ENCODE results near the gene PCYT1B. TPM values are rescaled to one million over a fixed set of nuclear protein-coding genes. Genes with fewer than 3 reads are reported as not detected.

Gene PCYT1B
- total RNA-seq, 1 experiment from 2014 or later = 24.7 TPM

GRCh38 chrX:24661292-24661691 is 14.1 kb upstream of the PCYT1B start:
- ChIA-PET CTCF (no interaction called here), POLR2A (no interaction called here)
- Mint-ChIP-seq H3K27ac (ENCODE audit: unreplicated experiment) (no peak overlapping the region), H3K27me3 (ENCODE audit: insufficient read depth, unreplicated experiment) (no peaks in the 10 kb centered on the region), H3K36me3 (ENCODE audit: insufficient read depth, unreplicated experiment) (no peaks in the 10 kb centered on the region), H3K4me3 (ENCODE audit: unreplicated experiment) (no peak overlapping the region), H3K9me3 (ENCODE audit: unreplicated experiment) (no peaks in the 10 kb centered on the region), H3K4me1 (ENCODE audit: low read depth, unreplicated experiment) (peaks cover 6% of the 10 kb centered on the region)
- Histone ChIP-seq H3K4me3 (ENCODE audit: low read depth, low read length) (no peak overlapping the region), H3K36me3 (ENCODE audit: control insufficient read depth, insufficient read depth, low read length) (no peaks in the 10 kb centered on the region), H3K27me3 (replicated peaks; ENCODE audit: control insufficient read depth, insufficient read depth, low read length) (no peaks in the 10 kb centered on the region), H3K4me1 (peaks cover 25% of the 10 kb centered on the region; the same call in 1 of the 2 replicates), H3K9me3 (no peaks in the 10 kb centered on the region)
- intact Hi-C loops (cut with micrococcal nuclease; ENCODE audit: unreplicated experiment) = no loop called here
- no peak for DNase-seq
- no peak for TF ChIP-seq CTCF (IDR thresholded peaks at IDR 0.05; ENCODE audit: insufficient read depth in 1 of 2, low read depth in 1 of 2, low read length in 1 of 2, severe bottlenecking in 1 of 2, unreplicated experiment in 1 of 2)
- no TSS peak for BruUV-seq (replicated peaks)

DNA sequence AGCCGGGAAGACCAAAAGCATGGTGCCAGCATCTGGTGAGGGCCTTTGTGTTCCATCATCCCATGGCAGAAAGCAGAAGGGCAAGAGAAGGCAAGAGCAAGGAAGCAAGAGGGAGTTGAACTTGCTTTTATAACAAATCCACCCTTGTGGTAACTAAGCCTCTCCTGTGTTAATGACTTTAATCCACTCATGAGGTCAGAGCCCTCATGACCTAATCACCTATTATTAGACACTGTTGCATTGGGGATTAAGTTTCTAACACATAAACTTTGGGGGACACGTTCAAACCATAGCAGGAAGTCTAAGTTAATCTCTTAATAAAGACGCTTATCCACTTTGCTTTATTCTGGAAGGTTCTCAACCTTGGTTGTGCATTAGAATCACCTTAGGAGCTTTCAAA is 12.5 kb upstream of the PCYT1B start:
- Mint-ChIP-seq H3K4me3 (ENCODE audit: unreplicated experiment) (no peak overlapping the region), H3K9me3 (ENCODE audit: unreplicated experiment) (no peaks in the 10 kb centered on the region), H3K4me1 (ENCODE audit: low read depth, unreplicated experiment) (peaks cover 6% of the 10 kb centered on the region), H3K27ac (ENCODE audit: unreplicated experiment) (no peak overlapping the region), H3K36me3 (ENCODE audit: insufficient read depth, unreplicated experiment) (no peaks in the 10 kb centered on the region), H3K27me3 (ENCODE audit: insufficient read depth, unreplicated experiment) (no peaks in the 10 kb centered on the region)
- intact Hi-C loops (cut with micrococcal nuclease; ENCODE audit: unreplicated experiment) = no loop called here
- no peaks in the 10 kb centered on the region for H3K27me3 ChIP-seq (replicated peaks; ENCODE audit: control insufficient read depth, insufficient read depth, low read length)
- no peak overlapping the region for H3K4me3 ChIP-seq (ENCODE audit: low read depth, low read length)
- no peaks in the 10 kb centered on the region for H3K36me3 ChIP-seq (ENCODE audit: control insufficient read depth, insufficient read depth, low read length)
- ChIA-PET CTCF (no interaction called here), POLR2A (no interaction called here)
- BruUV-seq (replicated peaks) = no TSS peak
- H3K4me1 ChIP-seq = peaks cover 25% of the 10 kb centered on the region; the same call in 1 of the 2 replicates
- H3K9me3 ChIP-seq = no peaks in the 10 kb centered on the region
- TF ChIP-seq CTCF (IDR thresholded peaks at IDR 0.05; ENCODE audit: insufficient read depth in 1 of 2, low read depth in 1 of 2, low read length in 1 of 2, severe bottlenecking in 1 of 2, unreplicated experiment in 1 of 2) = no peak
- no peak for DNase-seq

DNA sequence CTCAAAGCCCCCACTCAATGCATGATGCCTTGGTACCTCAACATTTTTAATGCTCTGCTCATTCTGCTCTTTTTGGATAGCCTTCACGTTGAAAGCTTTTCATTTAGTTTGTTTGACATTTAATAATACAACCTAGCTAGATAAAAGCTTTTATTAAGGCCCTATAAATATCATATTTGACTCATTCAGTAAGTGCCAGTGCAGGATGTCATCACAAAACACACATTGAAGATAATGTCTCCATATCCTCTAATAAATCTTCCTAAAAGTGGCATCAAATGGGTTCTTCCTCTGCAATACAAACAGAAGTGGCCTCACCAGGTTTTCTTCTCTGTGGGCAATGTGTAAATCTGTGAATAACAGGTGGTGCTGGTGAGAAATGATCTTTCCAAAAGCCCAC is 12.0 kb upstream of the PCYT1B start:
- Histone ChIP-seq H3K4me1 (peaks cover 25% of the 10 kb centered on the region; the same call in 1 of the 2 replicates), H3K9me3 (no peaks in the 10 kb centered on the region), H3K36me3 (ENCODE audit: control insufficient read depth, insufficient read depth, low read length) (no peaks in the 10 kb centered on the region), H3K4me3 (ENCODE audit: low read depth, low read length) (no peak overlapping the region), H3K27me3 (replicated peaks; ENCODE audit: control insufficient read depth, insufficient read depth, low read length) (no peaks in the 10 kb centered on the region)
- H3K36me3 Mint-ChIP-seq (ENCODE audit: insufficient read depth, unreplicated experiment) = no peaks in the 10 kb centered on the region
- BruUV-seq (replicated peaks) = no TSS peak
- intact Hi-C loops (cut with micrococcal nuclease; ENCODE audit: unreplicated experiment) = no loop called here
- no peak for TF ChIP-seq CTCF (IDR thresholded peaks at IDR 0.05; ENCODE audit: insufficient read depth in 1 of 2, low read depth in 1 of 2, low read length in 1 of 2, severe bottlenecking in 1 of 2, unreplicated experiment in 1 of 2)
- POLR2A ChIA-PET = interaction anchor here (1.1 kb wide), 1 partner anchor 14 kb away, joined by 9 read pairs; no protein-coding TSS in a partner anchor
- H3K27me3 Mint-ChIP-seq (ENCODE audit: insufficient read depth, unreplicated experiment) = no peaks in the 10 kb centered on the region
- H3K27ac Mint-ChIP-seq (ENCODE audit: unreplicated experiment) = no peak overlapping the region
- CTCF ChIA-PET = no interaction called here
- peaks cover 6% of the 10 kb centered on the region for H3K4me1 Mint-ChIP-seq (ENCODE audit: low read depth, unreplicated experiment)
- no peak for DNase-seq
- H3K9me3 Mint-ChIP-seq (ENCODE audit: unreplicated experiment) = no peaks in the 10 kb centered on the region
- no peak overlapping the region for H3K4me3 Mint-ChIP-seq (ENCODE audit: unreplicated experiment)

All from Caco-2 (cell line).